HFFc6 (cell line): ENCODE measurements around the gene PTPRN2. TPM values are rescaled to one million over a fixed set of nuclear protein-coding genes. Genes with fewer than 3 reads are reported as not detected.

Experiments used
- DNase-seq: peaks from one replicate; pipeline ENCODE4 v3.0.0-alpha.2; 2018
- H3K27ac Mint-ChIP-seq: 2 replicates; pipeline ENCODE4 v1.8.0; 2020; ENCODE audit warnings: mild to moderate bottlenecking, mixed read lengths
- H3K27me3 Mint-ChIP-seq: 2 replicates; pipeline ENCODE4 v1.8.0; 2021; ENCODE audit warnings: mild to moderate bottlenecking, moderate library complexity, mixed read lengths; ENCODE audit not compliant: insufficient read depth
- H3K36me3 Mint-ChIP-seq: 2 replicates; pipeline ENCODE4 v1.8.0; 2021; ENCODE audit warnings: low read depth, mixed read lengths
- H3K4me1 Mint-ChIP-seq: 2 replicates; pipeline ENCODE4 v1.8.0; 2020; ENCODE audit warnings: low read depth, mixed read lengths
- H3K4me3 Mint-ChIP-seq: 2 replicates; pipeline ENCODE4 v1.8.0; 2020; ENCODE audit warnings: mild to moderate bottlenecking, moderate library complexity, mixed read lengths
- H3K9me3 Mint-ChIP-seq: 2 replicates; pipeline ENCODE4 v1.8.0; 2020; ENCODE audit warnings: mild to moderate bottlenecking, mixed read lengths
- total RNA-seq, 6 experiments: library from RNA; stranded (reverse); fragmentation: NEBNext Ultra II Directional; extraction: Animal tissue kit (Norgen Biotek cat#: 25700); gene quantifications; 2 replicates in 1 of 6; 3 replicates in 5 of 6; pipeline ENCODE4 v1.2.3, GENCODE V29; 2021
- TF ChIP-seq, protein P1 (sequence below): fragments of 200-600 bp; sonication (generic); IDR thresholded peaks from 2 replicates; pipeline ENCODE4 v1.5.0; 2021; ENCODE audit warnings: antibody characterized with exemption, mild to moderate bottlenecking

The PTPRN2 gene
- total RNA-seq, 6 experiments from 2014 or later, result 0.05 to 0.27 (median 0.23) TPM

- H3K4me3 Mint-ChIP-seq, result no peak overlapping the region
- no peaks in the 10 kb centered on the region for H3K36me3 Mint-ChIP-seq
- H3K27ac Mint-ChIP-seq, result no peak overlapping the region
- H3K4me1 Mint-ChIP-seq, result no peaks in the 10 kb centered on the region
- DNase-seq, result no peak
- TF ChIP-seq, protein P1, sequence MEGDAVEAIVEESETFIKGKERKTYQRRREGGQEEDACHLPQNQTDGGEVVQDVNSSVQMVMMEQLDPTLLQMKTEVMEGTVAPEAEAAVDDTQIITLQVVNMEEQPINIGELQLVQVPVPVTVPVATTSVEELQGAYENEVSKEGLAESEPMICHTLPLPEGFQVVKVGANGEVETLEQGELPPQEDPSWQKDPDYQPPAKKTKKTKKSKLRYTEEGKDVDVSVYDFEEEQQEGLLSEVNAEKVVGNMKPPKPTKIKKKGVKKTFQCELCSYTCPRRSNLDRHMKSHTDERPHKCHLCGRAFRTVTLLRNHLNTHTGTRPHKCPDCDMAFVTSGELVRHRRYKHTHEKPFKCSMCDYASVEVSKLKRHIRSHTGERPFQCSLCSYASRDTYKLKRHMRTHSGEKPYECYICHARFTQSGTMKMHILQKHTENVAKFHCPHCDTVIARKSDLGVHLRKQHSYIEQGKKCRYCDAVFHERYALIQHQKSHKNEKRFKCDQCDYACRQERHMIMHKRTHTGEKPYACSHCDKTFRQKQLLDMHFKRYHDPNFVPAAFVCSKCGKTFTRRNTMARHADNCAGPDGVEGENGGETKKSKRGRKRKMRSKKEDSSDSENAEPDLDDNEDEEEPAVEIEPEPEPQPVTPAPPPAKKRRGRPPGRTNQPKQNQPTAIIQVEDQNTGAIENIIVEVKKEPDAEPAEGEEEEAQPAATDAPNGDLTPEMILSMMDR, result no peak
- peaks cover 13% of the 10 kb centered on the region for H3K9me3 Mint-ChIP-seq
- H3K27me3 Mint-ChIP-seq, result no peaks in the 10 kb centered on the region
These were observed 457.6 kb downstream of the PTPRN2 start for GRCh38 chr7:158130023-158130409.

DNA sequence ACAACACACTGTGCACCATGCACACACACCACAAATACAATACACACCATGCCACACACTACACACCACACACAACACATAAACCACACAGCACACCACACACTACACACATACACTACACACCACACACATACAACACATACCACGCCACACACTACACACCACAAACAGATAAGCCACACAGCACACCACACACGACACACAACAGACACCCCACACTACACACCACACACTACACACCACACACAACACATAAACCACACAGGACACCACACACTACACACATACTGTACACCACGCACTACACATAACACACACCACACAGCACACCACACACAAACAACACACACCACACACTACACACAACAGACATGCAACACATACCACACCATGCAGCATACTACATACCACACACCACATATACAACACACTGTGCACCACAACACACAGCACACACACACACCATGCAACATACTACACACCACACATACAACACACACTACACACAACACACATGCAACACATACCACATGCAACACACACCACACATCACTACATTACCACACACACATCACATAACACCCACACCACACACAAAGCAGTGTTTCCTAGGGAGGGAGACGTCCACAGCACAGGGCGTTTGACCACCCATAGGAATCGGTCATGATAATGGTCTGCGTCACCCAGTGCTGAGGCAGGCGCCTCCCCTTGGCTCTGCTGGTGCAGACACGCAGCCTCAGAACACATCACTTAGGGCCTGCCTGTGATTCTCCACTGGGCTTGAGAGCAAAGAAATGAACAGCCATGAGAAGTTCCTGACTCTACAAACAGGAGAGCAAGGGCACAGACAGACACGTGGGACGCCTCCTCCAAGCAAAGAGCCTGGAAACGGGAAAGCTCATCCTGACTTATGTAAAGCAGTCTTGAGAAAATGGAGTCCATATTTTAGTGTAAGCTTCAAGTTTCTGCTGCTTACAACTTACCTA lies 458.3 kb downstream of the PTPRN2 start:
- Mint-ChIP-seq H3K9me3 (peaks cover 17% of the 10 kb centered on the region), H3K27ac (no peak overlapping the region), H3K4me1 (no peaks in the 10 kb centered on the region), H3K27me3 (no peaks in the 10 kb centered on the region), H3K36me3 (peaks cover 4% of the 10 kb centered on the region; the same call in 1 of the 2 replicates), H3K4me3 (no peak overlapping the region)
- DNase-seq, result no peak
- TF ChIP-seq, protein P1, result no peak

- Mint-ChIP-seq H3K27me3 (no peaks in the 10 kb centered on the region), H3K4me1 (no peaks in the 10 kb centered on the region), H3K27ac (no peak overlapping the region), H3K9me3 (peaks cover 25% of the 10 kb centered on the region), H3K4me3 (no peak overlapping the region), H3K36me3 (peaks cover 6% of the 10 kb centered on the region; the same call in 1 of the 2 replicates)
- no peak for DNase-seq
- TF ChIP-seq, protein P1, result no peak
These were observed 459.1 kb downstream of the PTPRN2 start for GRCh38 chr7:158128572-158128971.

GRCh38 chr7:158127241-158127640 lies 460.4 kb downstream of the PTPRN2 start:
- Mint-ChIP-seq H3K36me3 (peaks cover 6% of the 10 kb centered on the region; the same call in 1 of the 2 replicates), H3K4me1 (no peaks in the 10 kb centered on the region), H3K27ac (no peak overlapping the region), H3K4me3 (no peak overlapping the region), H3K27me3 (no peaks in the 10 kb centered on the region), H3K9me3 (peaks cover 36% of the 10 kb centered on the region)
- TF ChIP-seq, protein P1, result no peak
- no peak for DNase-seq

DNA sequence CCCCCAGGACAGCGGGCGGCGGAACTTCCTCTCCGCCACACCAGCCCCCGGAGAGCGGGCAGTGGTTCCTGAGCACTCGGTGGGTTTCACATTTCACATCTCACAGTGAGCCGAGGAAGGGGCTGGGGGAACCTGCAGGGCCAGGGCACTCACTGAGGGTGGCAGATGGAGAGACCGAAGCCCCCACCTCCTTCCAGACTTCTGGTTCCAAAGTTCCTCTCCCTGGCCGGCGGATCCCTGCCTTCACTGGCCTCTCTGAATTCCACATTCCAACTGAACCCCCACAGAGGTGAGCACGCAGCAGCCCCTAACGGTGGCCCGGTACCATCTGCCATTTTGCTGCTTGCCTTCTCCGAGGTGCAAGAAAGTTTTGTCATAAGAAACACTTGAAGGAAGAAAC lies 461.0 kb downstream of the PTPRN2 start:
- Mint-ChIP-seq H3K4me1 (no peaks in the 10 kb centered on the region), H3K27ac (no peak overlapping the region), H3K9me3 (peaks cover 41% of the 10 kb centered on the region), H3K27me3 (no peaks in the 10 kb centered on the region), H3K4me3 (no peak overlapping the region), H3K36me3 (peaks cover 6% of the 10 kb centered on the region; the same call in 1 of the 2 replicates)
- TF ChIP-seq, protein P1, result no peak
- DNase-seq, result no peak
